Neural crest cell (in vitro differentiated cells): Measurements from ENCODE around the gene TRAPPC6A. TPM values are rescaled to one million over a fixed set of nuclear protein-coding genes. Genes with fewer than 3 reads are reported as not detected.

Source experiments
- DNase-seq: peaks from one replicate; pipeline ENCODE4 v3.0.0; 2021; ENCODE audit warnings: low read depth, mixed read lengths, low spot score
- H3K27ac Mint-ChIP-seq: one replicate; pipeline ENCODE4 v1.8.0; 2021; ENCODE audit warnings: mild to moderate bottlenecking, mixed read lengths; ENCODE audit not compliant: unreplicated experiment
- H3K27me3 Mint-ChIP-seq: 2 replicates; pipeline ENCODE4 v1.8.0; 2021; ENCODE audit warnings: low read depth, mild to moderate bottlenecking, mixed read lengths
- H3K36me3 Mint-ChIP-seq: 2 replicates; pipeline ENCODE4 v1.8.0; 2021; ENCODE audit warnings: low read depth, mild to moderate bottlenecking, mixed read lengths
- H3K4me1 Mint-ChIP-seq: 2 replicates; pipeline ENCODE4 v1.8.0; 2021; ENCODE audit warnings: mixed read lengths
- H3K4me3 Mint-ChIP-seq: one replicate; pipeline ENCODE4 v1.8.0; 2021; ENCODE audit warnings: mild to moderate bottlenecking, mixed read lengths
- H3K9me3 Mint-ChIP-seq: 2 replicates; pipeline ENCODE4 v1.8.0; 2021; ENCODE audit warnings: mixed read lengths
- total RNA-seq: library from RNA; stranded (reverse); gene quantifications from 2 replicates; pipeline ENCODE4 v1.2.1, GENCODE V29; 2021
- TF ChIP-seq, protein P1 (sequence below): fragments of 200-600 bp; sonication (generic); conservative IDR thresholded peaks from 2 replicates; pipeline ENCODE4 v1.5.0; 2021; ENCODE audit warnings: antibody characterized with exemption, mild to moderate bottlenecking

The TRAPPC6A gene
- total RNA-seq, 1 donor from 2014 or later: 25.1 TPM

DNA sequence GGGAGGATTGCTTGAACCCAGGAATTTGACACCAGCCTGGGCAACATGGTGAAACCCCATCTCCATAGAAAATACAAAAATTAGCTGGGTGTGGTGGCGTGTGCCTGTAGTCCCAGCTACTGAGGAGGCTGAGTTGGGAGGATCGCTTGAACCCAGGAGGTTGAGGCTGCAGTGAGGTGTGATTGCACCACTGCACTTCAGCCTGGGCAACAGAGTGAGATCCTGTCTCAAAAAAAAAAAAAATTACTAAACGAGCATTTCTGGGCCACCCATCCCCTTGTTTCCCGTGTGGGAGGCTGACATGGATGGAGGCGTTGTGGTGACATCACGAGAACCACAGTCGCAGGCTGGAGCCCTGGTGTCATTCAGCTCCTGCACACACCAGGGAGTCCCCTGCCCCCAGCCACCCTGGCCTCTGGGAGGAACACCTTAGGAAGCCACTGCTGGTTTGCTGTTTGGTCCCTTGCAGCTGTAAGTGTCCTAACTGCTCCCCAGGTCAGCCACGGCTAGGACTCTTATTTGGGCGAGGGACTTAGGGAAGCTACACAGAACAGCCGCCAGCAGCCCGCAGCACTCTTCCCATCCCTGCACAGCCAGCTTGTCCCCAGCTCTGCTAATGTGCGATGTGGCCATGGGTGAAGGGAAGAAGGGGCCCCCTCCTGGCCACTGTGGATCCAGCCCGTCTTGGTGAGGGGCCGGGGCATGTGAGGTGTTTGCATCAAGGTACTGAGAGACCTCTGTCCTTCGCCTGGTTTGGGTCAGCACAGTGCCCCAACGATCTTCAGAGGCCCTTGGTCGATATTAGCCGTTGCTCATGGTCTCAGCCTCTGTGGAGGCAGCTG is 30.0 kb downstream of the TRAPPC6A start:
- Mint-ChIP-seq H3K27ac (no peak overlapping the region), H3K36me3 (peaks cover under 1% of the 10 kb centered on the region), H3K9me3 (no peaks in the 10 kb centered on the region), H3K4me1 (no peaks in the 10 kb centered on the region), H3K4me3 (no peak overlapping the region), H3K27me3 (peaks cover 19% of the 10 kb centered on the region)
- DNase-seq: no peak
- TF ChIP-seq, protein P1, sequence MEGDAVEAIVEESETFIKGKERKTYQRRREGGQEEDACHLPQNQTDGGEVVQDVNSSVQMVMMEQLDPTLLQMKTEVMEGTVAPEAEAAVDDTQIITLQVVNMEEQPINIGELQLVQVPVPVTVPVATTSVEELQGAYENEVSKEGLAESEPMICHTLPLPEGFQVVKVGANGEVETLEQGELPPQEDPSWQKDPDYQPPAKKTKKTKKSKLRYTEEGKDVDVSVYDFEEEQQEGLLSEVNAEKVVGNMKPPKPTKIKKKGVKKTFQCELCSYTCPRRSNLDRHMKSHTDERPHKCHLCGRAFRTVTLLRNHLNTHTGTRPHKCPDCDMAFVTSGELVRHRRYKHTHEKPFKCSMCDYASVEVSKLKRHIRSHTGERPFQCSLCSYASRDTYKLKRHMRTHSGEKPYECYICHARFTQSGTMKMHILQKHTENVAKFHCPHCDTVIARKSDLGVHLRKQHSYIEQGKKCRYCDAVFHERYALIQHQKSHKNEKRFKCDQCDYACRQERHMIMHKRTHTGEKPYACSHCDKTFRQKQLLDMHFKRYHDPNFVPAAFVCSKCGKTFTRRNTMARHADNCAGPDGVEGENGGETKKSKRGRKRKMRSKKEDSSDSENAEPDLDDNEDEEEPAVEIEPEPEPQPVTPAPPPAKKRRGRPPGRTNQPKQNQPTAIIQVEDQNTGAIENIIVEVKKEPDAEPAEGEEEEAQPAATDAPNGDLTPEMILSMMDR: no peak

GRCh38 chr19:45146741-45147205 is 31.3 kb downstream of the TRAPPC6A start:
- no peak for DNase-seq
- no peaks in the 10 kb centered on the region for H3K4me1 Mint-ChIP-seq
- no peaks in the 10 kb centered on the region for H3K9me3 Mint-ChIP-seq
- no peak overlapping the region for H3K27ac Mint-ChIP-seq
- peaks cover 7% of the 10 kb centered on the region for H3K36me3 Mint-ChIP-seq
- peaks cover 13% of the 10 kb centered on the region for H3K27me3 Mint-ChIP-seq
- TF ChIP-seq, protein P1: no peak
- H3K4me3 Mint-ChIP-seq: no peak overlapping the region

DNA sequence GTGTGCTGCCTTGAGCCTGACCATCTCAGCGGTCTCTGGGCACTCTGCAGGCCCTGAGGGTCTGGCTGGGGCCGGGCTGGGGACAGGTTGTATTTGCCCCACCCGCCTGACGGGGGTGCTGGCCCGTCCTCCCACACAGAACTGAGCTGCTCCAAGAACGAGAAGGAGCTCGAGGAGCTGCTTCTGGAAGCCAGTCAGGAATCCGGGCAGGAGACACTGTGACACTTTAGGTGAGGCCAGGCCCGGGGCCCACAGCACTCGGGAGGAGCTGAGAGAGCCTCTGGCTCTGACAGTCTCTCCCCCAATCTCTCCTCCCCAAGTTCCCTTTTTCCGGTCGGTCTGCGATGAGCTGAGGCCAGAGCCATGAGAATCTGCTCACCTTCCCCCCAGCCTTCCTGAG is 31.8 kb downstream of the TRAPPC6A start:
- no peak overlapping the region for H3K27ac Mint-ChIP-seq
- H3K27me3 Mint-ChIP-seq: peaks cover 8% of the 10 kb centered on the region
- TF ChIP-seq, protein P1: no peak
- no peak overlapping the region for H3K4me3 Mint-ChIP-seq
- H3K36me3 Mint-ChIP-seq: peaks cover 7% of the 10 kb centered on the region
- H3K9me3 Mint-ChIP-seq: no peaks in the 10 kb centered on the region
- no peak for DNase-seq
- no peaks in the 10 kb centered on the region for H3K4me1 Mint-ChIP-seq

DNA sequence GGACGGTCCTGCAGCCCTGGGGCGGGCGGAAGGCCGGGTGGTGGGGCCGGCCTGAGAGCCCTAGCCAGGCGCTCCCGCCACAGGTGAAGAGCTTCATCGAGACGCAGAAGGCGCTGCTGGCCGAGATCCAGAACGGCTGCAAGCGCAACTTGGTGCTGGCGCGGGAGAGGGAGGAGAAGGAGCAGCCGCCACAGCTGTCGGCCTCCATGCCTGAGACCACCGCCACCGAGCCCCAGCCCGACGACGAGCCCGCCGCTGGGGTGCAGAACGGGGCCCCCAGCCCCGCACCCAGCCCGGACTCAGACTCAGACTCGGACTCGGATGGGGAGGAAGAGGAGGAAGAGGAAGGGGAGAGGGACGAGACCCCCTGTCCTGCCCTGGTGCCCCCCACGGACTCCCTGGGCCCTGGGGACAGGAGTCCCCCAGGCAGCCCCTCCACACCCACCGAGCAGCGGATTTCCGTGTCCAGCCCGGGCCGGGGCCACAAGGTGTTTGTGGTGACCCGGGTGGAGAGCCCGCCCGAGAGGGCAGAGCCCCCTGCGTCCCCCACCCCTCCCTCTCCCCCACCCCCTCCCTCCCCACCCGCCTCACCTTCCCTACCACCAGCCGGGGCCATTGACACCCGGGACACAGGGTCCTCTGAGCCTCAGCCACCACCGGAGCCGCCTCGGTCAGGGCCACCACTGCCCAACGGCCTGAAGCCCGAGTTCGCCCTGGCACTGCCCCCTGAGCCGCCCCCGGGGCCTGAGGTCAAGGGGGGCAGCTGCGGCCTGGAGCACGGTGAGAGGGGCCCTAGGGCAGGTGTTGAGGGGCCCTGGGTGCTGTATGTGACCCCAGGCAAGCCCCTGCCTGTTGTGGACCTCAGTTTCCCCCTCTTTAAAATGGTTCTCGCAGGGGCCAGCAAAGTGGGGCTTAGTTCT is 32.5 kb downstream of the TRAPPC6A start:
- TF ChIP-seq, protein P1: no peak
- Mint-ChIP-seq H3K9me3 (no peaks in the 10 kb centered on the region), H3K4me3 (no peak overlapping the region), H3K27me3 (peaks cover 5% of the 10 kb centered on the region), H3K4me1 (no peaks in the 10 kb centered on the region), H3K27ac (no peak overlapping the region), H3K36me3 (peaks cover 7% of the 10 kb centered on the region)
- DNase-seq: no peak

DNA sequence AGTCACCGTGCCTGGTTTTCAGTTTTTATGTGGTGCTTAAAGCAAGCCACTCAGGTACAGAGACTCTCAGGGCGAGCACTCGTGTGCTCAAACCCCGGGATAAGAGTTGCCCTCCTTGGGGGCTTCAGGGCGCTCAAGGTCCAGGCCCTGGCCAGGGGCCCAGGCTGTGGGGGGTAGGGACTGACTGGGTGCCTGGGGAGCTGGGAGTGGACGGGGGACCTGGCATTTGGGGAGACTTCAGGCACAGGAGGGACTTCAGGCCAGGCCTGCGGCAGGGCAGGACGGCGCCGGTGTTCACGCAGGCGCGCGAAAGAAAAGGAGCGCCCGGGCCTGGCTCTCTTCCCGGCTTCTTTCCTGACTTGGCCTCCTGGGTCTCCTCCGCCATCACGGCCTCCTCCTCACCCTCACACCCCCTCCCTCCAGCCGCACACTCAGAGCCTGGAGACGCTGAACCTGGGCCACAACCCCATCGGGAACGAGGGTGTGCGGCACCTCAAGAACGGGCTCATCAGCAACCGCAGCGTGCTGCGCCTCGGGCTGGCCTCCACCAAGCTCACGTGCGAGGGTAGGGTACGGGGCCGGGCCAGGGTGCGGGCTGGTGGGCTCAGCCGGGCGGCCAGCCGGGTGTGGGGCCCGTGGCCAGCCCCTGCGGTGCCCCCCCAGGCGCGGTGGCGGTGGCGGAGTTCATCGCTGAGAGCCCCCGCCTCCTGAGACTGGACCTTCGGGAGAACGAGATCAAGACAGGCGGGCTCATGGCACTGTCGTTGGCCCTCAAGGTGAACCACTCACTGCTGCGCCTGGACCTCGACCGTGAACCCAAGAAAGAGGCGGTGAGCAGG is 33.4 kb downstream of the TRAPPC6A start:
- DNase-seq: no peak
- Mint-ChIP-seq H3K36me3 (peaks cover 7% of the 10 kb centered on the region), H3K27ac (no peak overlapping the region), H3K4me1 (no peaks in the 10 kb centered on the region), H3K27me3 (peaks cover 5% of the 10 kb centered on the region), H3K9me3 (no peaks in the 10 kb centered on the region), H3K4me3 (no peak overlapping the region)
- TF ChIP-seq, protein P1: no peak
